Adrenal gland (tissue), 5 donors: Measurements from ENCODE around the gene ABCA13.

Experiments used
- POLR2A ChIP-seq, 2 donors: fragments of 450-650 bp; IDR thresholded peaks; one replicate each; pipeline ENCODE4 v1.6.1; 2017; ENCODE audit warnings: antibody characterized with exemption in 2 of 2, mild to moderate bottlenecking in 2 of 2, moderate library complexity in 1 of 2
- TF ChIP-seq, protein P1 (sequence below), 6 experiments: fragments of 450-650 bp in 4 of 6; fragments of 200-600 bp in 2 of 6; sonication (generic) in 1 of 6; IDR thresholded peaks; 1 replicate in 5 of 6; 2 replicates in 1 of 6; pipeline versions ENCODE4 v1.5.1 to v1.8.0; 2016 to 2021; ENCODE audit warnings: antibody characterized with exemption in 6 of 6, mild to moderate bottlenecking in 2 of 6, moderate library complexity in 1 of 6
- donor health status: DM: no; HTN: no; CAD: no.

DNA sequence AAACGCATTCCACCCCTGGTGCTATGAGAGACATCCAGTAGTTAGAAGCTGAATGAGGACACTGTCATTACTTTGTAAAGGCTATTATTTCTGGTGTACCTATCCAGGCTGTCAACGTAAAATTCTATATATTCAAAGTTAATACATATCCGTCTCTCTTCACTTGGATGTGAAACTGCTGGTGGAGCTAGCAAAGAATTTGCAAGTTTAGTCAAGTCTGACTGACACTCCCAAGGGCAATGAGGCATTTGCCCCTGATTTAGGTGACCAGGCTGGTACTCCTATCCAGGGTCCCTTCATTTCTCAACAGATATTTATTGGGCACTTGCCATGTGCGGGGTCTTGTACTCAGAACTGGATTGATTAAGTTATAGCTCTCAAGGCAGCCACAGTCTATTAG, 493.0 kb downstream of the ABCA13 start:
- TF ChIP-seq, protein P1, sequence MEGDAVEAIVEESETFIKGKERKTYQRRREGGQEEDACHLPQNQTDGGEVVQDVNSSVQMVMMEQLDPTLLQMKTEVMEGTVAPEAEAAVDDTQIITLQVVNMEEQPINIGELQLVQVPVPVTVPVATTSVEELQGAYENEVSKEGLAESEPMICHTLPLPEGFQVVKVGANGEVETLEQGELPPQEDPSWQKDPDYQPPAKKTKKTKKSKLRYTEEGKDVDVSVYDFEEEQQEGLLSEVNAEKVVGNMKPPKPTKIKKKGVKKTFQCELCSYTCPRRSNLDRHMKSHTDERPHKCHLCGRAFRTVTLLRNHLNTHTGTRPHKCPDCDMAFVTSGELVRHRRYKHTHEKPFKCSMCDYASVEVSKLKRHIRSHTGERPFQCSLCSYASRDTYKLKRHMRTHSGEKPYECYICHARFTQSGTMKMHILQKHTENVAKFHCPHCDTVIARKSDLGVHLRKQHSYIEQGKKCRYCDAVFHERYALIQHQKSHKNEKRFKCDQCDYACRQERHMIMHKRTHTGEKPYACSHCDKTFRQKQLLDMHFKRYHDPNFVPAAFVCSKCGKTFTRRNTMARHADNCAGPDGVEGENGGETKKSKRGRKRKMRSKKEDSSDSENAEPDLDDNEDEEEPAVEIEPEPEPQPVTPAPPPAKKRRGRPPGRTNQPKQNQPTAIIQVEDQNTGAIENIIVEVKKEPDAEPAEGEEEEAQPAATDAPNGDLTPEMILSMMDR (IDR thresholded peaks at IDR 0.05): no peak
- no peak for TF ChIP-seq POLR2A (IDR thresholded peaks at IDR 0.05)
